HG03342 (cell line): Measurements from ENCODE around the gene OTUD4.
"Not testable (repeated sequence)": the region's sequence is repeated elsewhere in the genome, so short reads cannot be mapped to it uniquely, and the experiment has no call there.

Experiments used
- ATAC-seq: cut with Tn5 transposase; IDR thresholded peaks from one replicate; pipeline ENCODE4 v1.9.1; 2021; ENCODE audit warnings: mild to moderate bottlenecking, moderate library complexity; ENCODE audit not compliant: unreplicated experiment

OTUD4 gene

GRCh38 chr4:145180298-145181090, at the start of gene OTUD4:
OTUD4 (minus strand) TSS chr4:145180589; CDS start chr4:145179973, 616 bp downstream.
- peak; percentile 81 for ATAC-seq

GRCh38 chr4:145223228-145223627, 42.8 kb upstream of the OTUD4 start:
- ATAC-seq = not testable (repeated sequence)

GRCh38 chr4:145221529-145221928, 41.1 kb upstream of the OTUD4 start:
- not testable (repeated sequence) for ATAC-seq

- no peak for ATAC-seq
Measured at GRCh38 chr4:145219090-145219489, 38.7 kb upstream of the OTUD4 start.

GRCh38 chr4:145218251-145218650, 37.9 kb upstream of the OTUD4 start:
- peak; percentile 91 for ATAC-seq

GRCh38 chr4:145217349-145217748, 37.0 kb upstream of the OTUD4 start:
- no peak for ATAC-seq

- no peak for ATAC-seq
Measured at GRCh38 chr4:145216535-145216934, 36.1 kb upstream of the OTUD4 start.

- ATAC-seq = no peak
Measured at GRCh38 chr4:145213245-145213644, 32.9 kb upstream of the OTUD4 start.

- no peak for ATAC-seq
Measured at GRCh38 chr4:145207934-145208333, 27.5 kb upstream of the OTUD4 start.

- no peak for ATAC-seq
Measured at GRCh38 chr4:145203410-145203809, 23.0 kb upstream of the OTUD4 start.

GRCh38 chr4:145200366-145200765, 20.0 kb upstream of the OTUD4 start:
- no peak for ATAC-seq

GRCh38 chr4:145199051-145199716, 18.8 kb upstream of the OTUD4 start:
- ATAC-seq = no peak

GRCh38 chr4:145196747-145197146, 16.4 kb upstream of the OTUD4 start:
- ATAC-seq = no peak

- peak; percentile 93 for ATAC-seq
Measured at GRCh38 chr4:145195167-145195952, 15.0 kb upstream of the OTUD4 start.

- no peak for ATAC-seq
Measured at GRCh38 chr4:145189981-145190380, 9.6 kb upstream of the OTUD4 start.

GRCh38 chr4:145186729-145187128, 6.3 kb upstream of the OTUD4 start:
- ATAC-seq = peak; percentile 82

- ATAC-seq = no peak
Measured at GRCh38 chr4:145183581-145183980, 3.2 kb upstream of the OTUD4 start.

- ATAC-seq = no peak
Measured at GRCh38 chr4:145183023-145183422, 2.6 kb upstream of the OTUD4 start.

GRCh38 chr4:145182222-145182621, 1.8 kb upstream of the OTUD4 start:
- ATAC-seq = no peak

GRCh38 chr4:145181091-145181501, 707 bp upstream of the OTUD4 start:
- ATAC-seq = no peak

- peak; percentile 12 for ATAC-seq
Measured at GRCh38 chr4:145179861-145180297, 510 bp downstream of the OTUD4 start.
